ENCODE measurements around the gene TAF1A. TPM values are rescaled to one million over a fixed set of nuclear protein-coding genes. Genes with fewer than 3 reads are reported as not detected.

The TAF1A gene
- total RNA-seq, 2 experiments from 2014 or later = 9.1 to 10.0 TPM

GRCh38 chr1:222586842-222587241, 2.9 kb downstream of the TAF1A start:
- Mint-ChIP-seq H3K27me3 (no peaks in the 10 kb centered on the region), H3K27ac (no peak overlapping the region), H3K4me3 (no peak overlapping the region), H3K9me3 (no peaks in the 10 kb centered on the region), H3K4me1 (peaks cover 45% of the 10 kb centered on the region), H3K36me3 (ENCODE audit: low read depth) (peaks cover 29% of the 10 kb centered on the region)
- POLR2A ChIA-PET = no interaction called here
- CTCF ChIA-PET = no interaction called here
- no peak for DNase-seq

GRCh38 chr1:222583079-222583478, 6.7 kb downstream of the TAF1A start:
- ChIA-PET CTCF (no interaction called here), POLR2A (no interaction called here)
- Mint-ChIP-seq H3K4me3 (no peak overlapping the region), H3K27ac (no peak overlapping the region), H3K4me1 (peaks cover 22% of the 10 kb centered on the region), H3K9me3 (no peaks in the 10 kb centered on the region), H3K36me3 (ENCODE audit: low read depth) (peaks cover 39% of the 10 kb centered on the region), H3K27me3 (no peaks in the 10 kb centered on the region)
- DNase-seq = no peak

DNA sequence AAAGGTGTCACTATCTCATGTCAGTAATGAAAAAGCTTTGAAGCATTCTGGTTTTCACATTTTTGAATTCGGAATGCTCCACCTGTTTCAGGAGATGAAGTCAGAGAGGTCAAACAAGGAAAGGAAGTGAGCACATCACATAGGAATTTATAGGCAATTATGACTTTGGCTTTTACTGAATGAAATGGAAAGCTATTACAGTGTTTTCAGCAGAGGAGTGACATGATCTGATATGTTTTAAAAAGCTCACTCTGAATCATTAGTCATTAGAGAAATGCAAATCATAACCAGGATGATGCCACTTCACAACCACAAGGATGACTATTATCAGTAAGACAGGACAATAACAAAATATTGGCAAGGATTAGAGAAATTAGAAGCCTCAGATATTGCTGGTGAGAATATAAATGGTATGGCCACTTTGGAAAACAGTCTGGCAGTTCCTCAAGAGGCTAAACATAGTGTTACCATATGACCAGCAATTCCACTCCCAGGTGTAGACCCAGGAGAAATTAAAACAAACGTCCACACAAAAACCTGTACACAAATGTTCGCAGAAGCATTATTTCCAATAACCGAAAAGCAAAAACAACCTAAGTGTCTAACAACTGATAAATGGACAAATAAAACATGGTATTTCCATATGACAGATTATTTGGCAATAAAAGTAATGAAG, 7.5 kb downstream of the TAF1A start:
- Mint-ChIP-seq H3K9me3 (no peaks in the 10 kb centered on the region), H3K36me3 (ENCODE audit: low read depth) (peaks cover 41% of the 10 kb centered on the region), H3K27ac (no peak overlapping the region), H3K4me1 (peaks cover 16% of the 10 kb centered on the region), H3K4me3 (no peak overlapping the region), H3K27me3 (no peaks in the 10 kb centered on the region)
- CTCF ChIA-PET = no interaction called here
- DNase-seq = no peak
- POLR2A ChIA-PET = interaction anchor here (0.7 kb wide), 1 partner anchor 63 kb away, joined by 3 read pairs; no protein-coding TSS in a partner anchor

DNA sequence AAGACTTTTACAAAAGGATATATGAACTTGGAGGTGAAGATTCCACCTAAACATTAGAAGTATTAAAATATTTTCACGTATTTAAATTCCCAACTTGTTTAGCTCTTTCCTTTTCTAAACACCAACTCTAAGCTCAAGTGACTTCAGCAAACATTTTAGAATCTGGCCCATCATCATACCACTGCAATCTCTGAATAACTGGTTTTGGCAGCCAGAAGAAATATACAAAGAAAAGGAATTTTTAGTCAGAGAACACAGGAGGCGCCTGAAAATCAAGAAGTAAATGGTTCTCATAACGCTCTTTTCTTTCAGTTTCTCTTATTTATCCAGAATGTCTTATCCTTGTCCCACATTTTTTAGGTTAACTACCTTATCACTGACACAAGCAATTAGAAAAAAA, 10.4 kb downstream of the TAF1A start:
- Mint-ChIP-seq H3K27ac (no peak overlapping the region), H3K4me3 (no peak overlapping the region), H3K27me3 (no peaks in the 10 kb centered on the region), H3K9me3 (no peaks in the 10 kb centered on the region), H3K4me1 (peaks cover 4% of the 10 kb centered on the region), H3K36me3 (ENCODE audit: low read depth) (peaks cover 48% of the 10 kb centered on the region)
- ChIA-PET POLR2A (interaction anchor here (1.0 kb wide), 1 partner anchor 39 kb away, joined by 3 read pairs; no protein-coding TSS in a partner anchor), CTCF (no interaction called here)
- DNase-seq = no peak

- Mint-ChIP-seq H3K27me3 (no peaks in the 10 kb centered on the region), H3K27ac (no peak overlapping the region), H3K4me3 (no peak overlapping the region), H3K9me3 (peaks cover 7% of the 10 kb centered on the region), H3K36me3 (ENCODE audit: low read depth) (peaks cover 61% of the 10 kb centered on the region), H3K4me1 (no peaks in the 10 kb centered on the region)
- POLR2A ChIA-PET = no interaction called here
- no peak for DNase-seq
- CTCF ChIA-PET = no interaction called here
Measured at GRCh38 chr1:222570837-222571236, 18.9 kb downstream of the TAF1A start.

DNA sequence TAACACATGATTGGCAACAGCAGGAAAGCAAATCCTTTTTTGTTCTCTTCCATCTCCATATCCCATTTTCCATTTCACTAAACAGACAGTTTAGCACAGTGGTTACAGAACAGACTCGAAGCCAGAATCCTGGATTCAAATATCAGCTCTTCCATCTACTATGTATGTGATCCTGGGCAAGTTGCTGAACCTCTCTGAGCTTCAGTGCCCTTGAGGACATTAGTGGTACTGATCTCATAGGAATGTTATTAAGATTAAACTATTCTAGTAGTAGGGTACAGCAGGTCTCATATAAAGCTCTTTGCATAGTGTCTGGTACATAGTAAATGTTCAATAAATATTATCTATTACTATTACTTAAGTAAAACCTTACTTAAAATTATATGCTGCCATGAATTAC, 28.1 kb downstream of the TAF1A start:
- Mint-ChIP-seq H3K27me3 (no peaks in the 10 kb centered on the region), H3K27ac (no peak overlapping the region), H3K4me1 (no peaks in the 10 kb centered on the region), H3K9me3 (no peaks in the 10 kb centered on the region), H3K4me3 (no peak overlapping the region), H3K36me3 (ENCODE audit: low read depth) (peaks cover 21% of the 10 kb centered on the region)
- ChIA-PET POLR2A (no interaction called here), CTCF (interaction anchor here (1.6 to 1.7 kb wide), 2 partner anchors 10 to 16 kb away, joined by 3 read pairs; no protein-coding TSS in a partner anchor)
- no peak for DNase-seq

DNA sequence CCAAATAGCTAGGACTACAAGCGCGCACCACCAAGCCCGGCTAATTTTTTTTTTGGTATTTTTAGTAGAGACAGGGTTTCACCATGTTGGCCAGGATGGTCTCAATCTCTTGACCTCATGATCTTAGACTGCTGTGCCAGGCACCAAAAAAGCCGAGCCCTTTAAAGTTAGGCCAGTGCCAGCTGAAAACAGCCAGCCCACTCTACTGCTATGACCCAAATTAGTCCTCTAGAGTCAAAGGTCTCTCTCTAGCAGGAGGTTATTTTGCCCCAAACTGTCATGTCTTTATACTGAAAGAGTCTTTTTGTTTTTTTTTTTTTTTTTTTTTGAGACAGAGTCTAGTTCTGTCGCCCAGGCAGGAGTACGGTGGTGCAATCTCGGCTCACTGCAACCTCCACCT, 32.2 kb downstream of the TAF1A start:
- no peak overlapping the region for H3K27ac Mint-ChIP-seq
- no peak overlapping the region for H3K4me3 Mint-ChIP-seq
- H3K4me1 Mint-ChIP-seq = no peaks in the 10 kb centered on the region
- H3K36me3 Mint-ChIP-seq (ENCODE audit: low read depth) = peaks cover 18% of the 10 kb centered on the region
- DNase-seq = no peak
- POLR2A ChIA-PET = no interaction called here
- CTCF ChIA-PET = no interaction called here
- no peaks in the 10 kb centered on the region for H3K27me3 Mint-ChIP-seq
- H3K9me3 Mint-ChIP-seq = no peaks in the 10 kb centered on the region

GRCh38 chr1:222557148-222557547, 32.6 kb downstream of the TAF1A start:
- POLR2A ChIA-PET = interaction anchor here (1.6 kb wide), 1 partner anchor 32 kb away, joined by 4 read pairs; the partner anchor contains the start of gene TAF1A
- Mint-ChIP-seq H3K9me3 (no peaks in the 10 kb centered on the region), H3K36me3 (ENCODE audit: low read depth) (peaks cover 18% of the 10 kb centered on the region), H3K4me1 (no peaks in the 10 kb centered on the region), H3K27me3 (no peaks in the 10 kb centered on the region), H3K27ac (no peak overlapping the region), H3K4me3 (no peak overlapping the region)
- CTCF ChIA-PET = interaction anchor here (1.2 kb wide), 1 partner anchor 20 kb away, joined by 3 read pairs; no protein-coding TSS in a partner anchor
- DNase-seq = no peak

DNA sequence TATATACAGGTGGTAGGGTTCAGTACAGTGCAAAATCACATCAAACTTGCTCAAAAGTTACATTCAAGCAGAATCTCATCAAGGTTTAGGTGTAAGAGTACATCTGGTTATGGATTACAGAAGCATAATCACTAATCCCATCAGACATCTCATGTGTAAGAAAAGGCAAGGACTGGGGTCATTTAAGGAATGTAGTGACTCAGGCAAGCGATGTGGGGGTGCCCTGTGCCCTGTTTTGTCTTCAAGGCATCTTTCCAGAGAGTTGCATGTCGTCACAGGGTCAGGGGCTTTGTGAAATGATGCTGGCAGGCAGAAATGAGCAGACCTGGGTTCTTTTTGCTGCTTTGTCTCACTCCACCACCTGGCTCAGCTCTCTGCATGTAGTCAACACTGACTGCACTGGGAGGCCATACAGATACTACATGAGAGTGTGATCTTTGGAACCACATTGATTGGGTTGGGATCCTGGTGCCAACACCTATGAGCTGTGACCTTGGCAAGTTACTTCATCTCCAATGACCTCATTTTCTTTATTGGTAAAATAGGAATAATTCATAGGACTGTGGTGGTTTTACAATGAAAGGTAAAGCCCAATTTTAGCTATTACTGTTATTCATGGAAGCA, 33.6 kb downstream of the TAF1A start:
- H3K27ac Mint-ChIP-seq = no peak overlapping the region
- H3K27me3 Mint-ChIP-seq = no peaks in the 10 kb centered on the region
- no peak for DNase-seq
- H3K9me3 Mint-ChIP-seq = no peaks in the 10 kb centered on the region
- H3K4me3 Mint-ChIP-seq = no peak overlapping the region
- CTCF ChIA-PET = interaction anchor here (0.8 to 1.2 kb wide), 2 partner anchors 19 to 534 kb away, joined by 3 read pairs; no protein-coding TSS in a partner anchor
- no peaks in the 10 kb centered on the region for H3K4me1 Mint-ChIP-seq
- H3K36me3 Mint-ChIP-seq (ENCODE audit: low read depth) = peaks cover 15% of the 10 kb centered on the region
- POLR2A ChIA-PET = interaction anchor here (1.6 kb wide), 1 partner anchor 33 kb away, joined by 4 read pairs; the partner anchor contains the start of gene TAF1A

DNA sequence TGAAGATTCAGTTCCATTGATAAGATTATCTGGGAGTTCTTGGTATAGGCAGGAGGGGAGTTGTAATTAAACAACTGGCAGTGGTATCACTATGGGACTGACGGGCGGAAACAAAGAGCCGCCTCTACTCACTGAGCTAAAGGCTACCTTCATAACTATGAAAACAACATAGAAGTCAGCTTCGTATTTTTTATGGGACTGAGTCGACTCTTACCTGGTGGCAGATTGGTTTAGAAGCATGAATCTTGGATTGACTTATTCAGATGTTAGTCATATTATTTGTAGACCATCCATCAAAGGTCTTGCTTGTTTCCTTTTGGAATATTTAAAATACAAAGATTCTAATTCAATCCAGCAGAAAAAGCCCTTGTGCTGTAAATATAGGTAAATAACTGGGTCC, 35.6 kb downstream of the TAF1A start:
- ChIA-PET CTCF (no interaction called here), POLR2A (no interaction called here)
- no peak overlapping the region for H3K4me3 Mint-ChIP-seq
- DNase-seq = no peak
- H3K27me3 Mint-ChIP-seq = no peaks in the 10 kb centered on the region
- H3K27ac Mint-ChIP-seq = no peak overlapping the region
- no peaks in the 10 kb centered on the region for H3K9me3 Mint-ChIP-seq
- no peaks in the 10 kb centered on the region for H3K4me1 Mint-ChIP-seq
- H3K36me3 Mint-ChIP-seq (ENCODE audit: low read depth) = peaks cover 6% of the 10 kb centered on the region

DNA sequence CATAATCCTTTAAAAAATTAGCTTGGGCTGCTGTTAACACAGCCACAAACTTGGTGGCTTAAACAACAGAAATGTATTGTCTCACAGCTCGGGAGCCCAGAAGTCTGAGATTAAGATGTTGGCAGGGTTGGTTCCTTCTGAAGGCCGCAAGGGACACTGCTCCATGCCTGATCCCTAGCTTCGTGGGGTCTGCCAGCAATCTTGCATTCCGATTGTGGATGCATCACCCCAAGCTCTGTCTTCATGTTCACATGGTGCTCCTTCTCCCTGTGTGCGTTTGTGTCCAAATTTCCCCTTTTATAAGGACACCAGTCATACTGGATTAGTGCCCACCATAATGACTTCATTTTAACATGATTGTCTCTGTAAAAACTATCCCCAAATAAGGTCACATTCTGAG, 36.9 kb downstream of the TAF1A start:
- CTCF ChIA-PET = no interaction called here
- Mint-ChIP-seq H3K27me3 (no peaks in the 10 kb centered on the region), H3K9me3 (no peaks in the 10 kb centered on the region), H3K36me3 (ENCODE audit: low read depth) (peaks cover 6% of the 10 kb centered on the region), H3K4me1 (no peaks in the 10 kb centered on the region), H3K4me3 (no peak overlapping the region), H3K27ac (no peak overlapping the region)
- POLR2A ChIA-PET = no interaction called here
- no peak for DNase-seq

- Mint-ChIP-seq H3K4me1 (no peaks in the 10 kb centered on the region), H3K36me3 (ENCODE audit: low read depth) (no peaks in the 10 kb centered on the region), H3K9me3 (no peaks in the 10 kb centered on the region), H3K4me3 (no peak within 1 kb of the TSS), H3K27me3 (peaks cover 10% of the 10 kb centered on the region), H3K27ac (no peak within 1 kb of the TSS)
- ChIA-PET POLR2A (interaction anchor here (0.6 kb wide), 1 partner anchor 19 kb away, joined by 3 read pairs; no protein-coding TSS in a partner anchor), CTCF (no interaction called here)
- DNase-seq = no peak
Measured at GRCh38 chr1:222547944-222548671, 41.6 kb downstream of the TAF1A start, which contains the start of gene HHIPL2. Gene HHIPL2 (minus strand): TSS chr1:222548104. CDS start chr1:222548044, 60 bp downstream.

- Mint-ChIP-seq H3K27me3 (peaks cover 10% of the 10 kb centered on the region), H3K36me3 (ENCODE audit: low read depth) (no peaks in the 10 kb centered on the region), H3K4me3 (no peak overlapping the region), H3K27ac (no peak overlapping the region), H3K4me1 (no peaks in the 10 kb centered on the region), H3K9me3 (no peaks in the 10 kb centered on the region)
- POLR2A ChIA-PET = no interaction called here
- no peak for DNase-seq
- CTCF ChIA-PET = no interaction called here
Measured at GRCh38 chr1:222547260-222547614, 42.5 kb downstream of the TAF1A start.

Data from activated CD4-positive, alpha-beta memory T cell treated with anti-CD3 and anti-CD28 coated beads, Interleukin-2, amount 10 ng/mL, durations not matched to agents 7 days and 5 days (primary cell).